Renal cortical epithelial cell (primary cell): ENCODE results near the gene MMS22L. TPM values are rescaled to one million over a fixed set of nuclear protein-coding genes. Genes with fewer than 3 reads are reported as not detected.

Source experiments
- DNase-seq: peaks from one replicate; pipeline ENCODE4 v3.0.0-alpha.2; 2011; ENCODE audit warnings: low read depth
- total RNA-seq: library from RNA; depleted of rRNA; stranded (reverse); fragments of >200 nt; gene quantifications from 2 replicates; pipeline ENCODE4 v1.2.3, GENCODE V29; 2014

Gene MMS22L
- total RNA-seq, 1 donor from 2014 or later: 76.3 TPM

GRCh38 chr6:97138581-97138980 is 144.4 kb downstream of the MMS22L start:
- DNase-seq: no peak

GRCh38 chr6:97136626-97137358 is 146.2 kb downstream of the MMS22L start:
- DNase-seq: no peak

- DNase-seq: no peak
Observed at GRCh38 chr6:97133067-97133466, 149.9 kb downstream of the MMS22L start.

- no peak for DNase-seq
Observed at GRCh38 chr6:97129106-97129505, 153.9 kb downstream of the MMS22L start.

GRCh38 chr6:97128507-97128906 is 154.5 kb downstream of the MMS22L start:
- DNase-seq: no peak

- no peak for DNase-seq
Observed at GRCh38 chr6:97123652-97124051, 159.4 kb downstream of the MMS22L start.

GRCh38 chr6:97123112-97123511 is 159.9 kb downstream of the MMS22L start:
- no peak for DNase-seq

GRCh38 chr6:97120511-97120910 is 162.5 kb downstream of the MMS22L start:
- no peak for DNase-seq

GRCh38 chr6:97114645-97115044 is 168.4 kb downstream of the MMS22L start:
- no peak for DNase-seq

- no peak for DNase-seq
Observed at GRCh38 chr6:97113170-97113569, 169.8 kb downstream of the MMS22L start.

- no peak for DNase-seq
Observed at GRCh38 chr6:97111243-97111642, 171.8 kb downstream of the MMS22L start.

- no peak for DNase-seq
Observed at GRCh38 chr6:97110626-97111025, 172.4 kb downstream of the MMS22L start.

- DNase-seq: no peak
Observed at GRCh38 chr6:97110149-97110548, 172.9 kb downstream of the MMS22L start.

GRCh38 chr6:97109444-97109843 is 173.6 kb downstream of the MMS22L start:
- no peak for DNase-seq

GRCh38 chr6:97102145-97102790 is 180.7 kb downstream of the MMS22L start:
- DNase-seq: no peak

- peak; percentile 23 for DNase-seq
Observed at GRCh38 chr6:97100696-97101095, 182.3 kb downstream of the MMS22L start.

- no peak for DNase-seq
Observed at GRCh38 chr6:97097068-97098047, 185.7 kb downstream of the MMS22L start.

GRCh38 chr6:97095311-97095850 is 187.6 kb downstream of the MMS22L start:
- no peak for DNase-seq

- no peak for DNase-seq
Observed at GRCh38 chr6:97094376-97094775, 188.6 kb downstream of the MMS22L start.

GRCh38 chr6:97092673-97093305 is 190.2 kb downstream of the MMS22L start:
- no peak for DNase-seq
